IMR-90 (cell line): ENCODE results near the gene TRIM28. TPM values are rescaled to one million over a fixed set of nuclear protein-coding genes. Genes with fewer than 3 reads are reported as not detected.

Experiments
- ATAC-seq: fragments of 200-7000 bp; cut with Tn5 transposase; 2 replicates; pipeline ENCODE4 v1.9.1; 2020; ENCODE audit warnings: low read depth, mild to moderate bottlenecking, moderate library complexity
- BruUV-seq: library from RNA; stranded (reverse); fragments of 400-500 nt; replicated peaks from 2 replicates; lab custom pipeline; 2021; lab: Mats Ljungman, UMichigan
- CTCF ChIA-PET: fragments of 300-600 bp; formaldehyde crosslinking; extraction: SDS; loops from one replicate; lab custom pipeline; 2021; ENCODE audit warnings: antibody characterized with exemption; lab: Yijun Ruan, JAX
- POLR2A ChIA-PET: fragments of 300-600 bp; sonication (Branson Sonifier 250); formaldehyde crosslinking; loops from one replicate; lab custom pipeline; 2022; ENCODE audit warnings: antibody characterized with exemption; ENCODE audit not compliant: unreplicated experiment; lab: Charles Lee
- DNase-seq: peaks from one replicate; pipeline ENCODE4 v3.0.0; 2013
- H2AFZ ChIP-seq: replicated peaks from 2 replicates; pipeline ENCODE3; 2013; ENCODE audit warnings: low read length, mild to moderate bottlenecking; ENCODE audit not compliant: poor library complexity
- H2AK5ac ChIP-seq: 2 replicates; pipeline ENCODE4 v1.6.1; 2013; ENCODE audit warnings: low read depth, low read length, inconsistent platforms
- H2AK9ac ChIP-seq: replicated peaks from 2 replicates; pipeline ENCODE3; 2013; ENCODE audit warnings: mild to moderate bottlenecking, low read depth, low read length, moderate library complexity; ENCODE audit not compliant: poor library complexity
- H2BK120ac ChIP-seq: 2 replicates; pipeline ENCODE4 v1.6.1; 2013; ENCODE audit warnings: low read depth, low read length, inconsistent platforms
- H2BK15ac ChIP-seq: 3 replicates; pipeline ENCODE4 v1.6.1; 2013; ENCODE audit warnings: low read depth, low read length, inconsistent platforms
- H2BK20ac ChIP-seq: 2 replicates; pipeline ENCODE4 v1.6.1; 2013; ENCODE audit warnings: low read depth, mild to moderate bottlenecking, inconsistent platforms, low read length, moderate library complexity
- H2BK5ac ChIP-seq: 2 replicates; pipeline ENCODE4 v1.6.1; 2013; ENCODE audit warnings: mild to moderate bottlenecking, low read depth, low read length, inconsistent platforms; ENCODE audit not compliant: poor library complexity, severe bottlenecking
- H3K14ac ChIP-seq: replicated peaks from 2 replicates; pipeline ENCODE4 v1.6.1; 2013; ENCODE audit warnings: low read depth, low read length, inconsistent platforms
- H3K18ac ChIP-seq: 2 replicates; pipeline ENCODE4 v1.6.1; 2013; ENCODE audit warnings: low read depth, low read length, control low read depth
- H3K23ac ChIP-seq: 2 replicates; pipeline ENCODE4 v1.6.1; 2013; ENCODE audit warnings: low read depth, low read length, inconsistent platforms
- H3K27ac ChIP-seq: 2 replicates; pipeline ENCODE4 v1.5.1; 2013; ENCODE audit warnings: mild to moderate bottlenecking, control low read depth, low read length; ENCODE audit not compliant: insufficient read depth
- H3K27me3 ChIP-seq: 2 replicates; pipeline ENCODE4 v1.6.1; 2013; ENCODE audit warnings: low read length; ENCODE audit not compliant: control insufficient read depth, insufficient read depth
- H3K36me3 ChIP-seq: 2 replicates; pipeline ENCODE4 v1.6.1; 2013; ENCODE audit warnings: low read length, mixed read lengths; ENCODE audit not compliant: control insufficient read depth, insufficient read depth
- H3K4ac ChIP-seq: 2 replicates; pipeline ENCODE4 v1.6.1; 2013; ENCODE audit warnings: low read depth, low read length, inconsistent platforms
- H3K4me1 ChIP-seq: 2 replicates; pipeline ENCODE4 v1.6.1; 2013; ENCODE audit warnings: low read length, mixed read lengths; ENCODE audit not compliant: control insufficient read depth, insufficient read depth
- H3K4me2 ChIP-seq: 2 replicates; pipeline ENCODE4 v1.6.1; 2013; ENCODE audit warnings: low read depth, mild to moderate bottlenecking, control low read depth, low read length, moderate library complexity
- H3K4me3 ChIP-seq: 2 replicates; pipeline ENCODE4 v1.5.1; 2013; ENCODE audit warnings: low read depth, mild to moderate bottlenecking, control low read depth, low read length, moderate library complexity; ENCODE audit not compliant: insufficient read depth
- H3K56ac ChIP-seq: 2 replicates; pipeline ENCODE4 v1.6.1; 2013; ENCODE audit warnings: low read length, inconsistent platforms; ENCODE audit not compliant: insufficient read depth; ENCODE audit errors: extremely low read depth
- H3K79me1 ChIP-seq, 2 experiments: 2 replicates each; pipeline ENCODE4 v1.6.1; 2013; ENCODE audit warnings: low read length in 2 of 2, inconsistent platforms in 1 of 2, low read depth in 1 of 2
- H3K9ac ChIP-seq: 2 replicates; pipeline ENCODE4 v1.6.1; 2013; ENCODE audit warnings: low read depth, low read length, control low read depth
- H3K9me1 ChIP-seq: 2 replicates; pipeline ENCODE4 v1.6.1; 2013; ENCODE audit warnings: low read length, inconsistent platforms; ENCODE audit not compliant: insufficient read depth
- H3K9me3 ChIP-seq: 2 replicates; pipeline ENCODE4 v1.6.1; 2013; ENCODE audit warnings: low read length; ENCODE audit not compliant: control insufficient read depth, insufficient read depth
- H4K20me1 ChIP-seq: 2 replicates; pipeline ENCODE4 v1.6.1; 2013; ENCODE audit warnings: low read length, inconsistent platforms; ENCODE audit not compliant: insufficient read depth
- H4K5ac ChIP-seq: 2 replicates; pipeline ENCODE4 v1.6.1; 2013; ENCODE audit warnings: mild to moderate bottlenecking, low read depth, low read length, control low read depth
- H4K8ac ChIP-seq, 2 experiments: 2 replicates each; pipeline ENCODE4 v1.6.1; 2013; ENCODE audit warnings: low read depth in 2 of 2, low read length in 2 of 2, control low read depth in 1 of 2, inconsistent platforms in 1 of 2
- H4K91ac ChIP-seq: 2 replicates; pipeline ENCODE4 v1.6.1; 2013; ENCODE audit warnings: low read depth, low read length, inconsistent platforms; ENCODE audit not compliant: insufficient read depth
- CEBPB ChIP-seq: IDR thresholded peaks from 2 replicates; pipeline ENCODE4 v1.6.1; 2012; ENCODE audit warnings: low read depth, low read length, improper control_type of control experiment
- MAZ ChIP-seq: IDR thresholded peaks from 2 replicates; pipeline ENCODE4 v1.6.1; 2012; ENCODE audit warnings: low read depth, mild to moderate bottlenecking, low read length, improper control_type of control experiment, moderate library complexity, borderline replicate concordance
- MXI1 ChIP-seq: IDR thresholded peaks from 2 replicates; pipeline ENCODE4 v1.6.1; 2012; ENCODE audit warnings: low read depth, mild to moderate bottlenecking, low read length, moderate library complexity, borderline replicate concordance
- NFE2L2 ChIP-seq: fragments of 150-350 bp; IDR thresholded peaks from 2 replicates; pipeline ENCODE4 v1.6.1; 2016; ENCODE audit warnings: low read depth, mild to moderate bottlenecking, low read length
- POLR2A ChIP-seq: IDR thresholded peaks from 2 replicates; pipeline ENCODE4 v1.6.1; 2012; ENCODE audit warnings: mild to moderate bottlenecking, low read depth, low read length
- WGBS, 2 experiments: methylation state at CpG; one replicate each; pipeline versions ENCODE4 v1.1.5 to v1.1.7; 2013; ENCODE audit warnings: missing lambda C conversion rate in 2 of 2; ENCODE audit not compliant: insufficient read length in 1 of 2; ENCODE audit errors: extremely low coverage in 2 of 2; 5-methylcytosine and 5-hydroxymethylcytosine counted together
- dilution Hi-C: fragments of 300-500 bp; cut with HindIII; formaldehyde crosslinking; loops from one replicate; pipeline ENCODE4 v1.14.3; 2018; ENCODE audit warnings: low sequenced_read_pairs; ENCODE audit not compliant: unreplicated experiment
- in situ Hi-C: fragments of 300-500 bp; cut with MboI; formaldehyde crosslinking; loops from 3 replicates; pipeline ENCODE4 v1.14.3; 2019; ENCODE audit warnings: low sequenced_read_pairs, inconsistent platforms, mixed read lengths
- intact Hi-C: fragments of 100-400 bp; cut with micrococcal nuclease; formaldehyde crosslinking; loops from 2 replicates; pipeline ENCODE4 v1.10.0; 2022
- polyA plus RNA-seq, 3 experiments: library from polyadenylated mRNA; depleted of rRNA; stranded (reverse); fragments of >200 nt; gene quantifications; 2 replicates each; pipeline ENCODE4 v1.2.3, GENCODE V29; 2012; ENCODE audit warnings: low replicate concordance in 1 of 3
- total RNA-seq: library from RNA; depleted of rRNA; stranded (reverse); fragments of >200 nt; gene quantifications from 2 replicates; pipeline ENCODE4 v1.2.3, GENCODE V29; 2012

The TRIM28 gene
- total and polyA plus RNA-seq, 2 of the 4 experiments (the other 2 are of a cell fraction) = 349 to 465 TPM

GRCh38 chr19:58558066-58558622, 14.3 kb downstream of the TRIM28 start, which contains the start of gene UBE2M:
Gene UBE2M (minus strand): TSS chr19:58558611. CDS start chr19:58558381, 230 bp downstream.
- intact Hi-C loops = loop anchor here (2.0 kb wide), 1 partner anchor 13 kb away; the partner anchor contains the start of gene TRIM28
- peaks cover 12% of the 10 kb centered on the region for H4K20me1 ChIP-seq
- H3K4me3 ChIP-seq = peak within 1 kb of the TSS; percentile 81
- WGBS, 2 experiments = 0% methylated on average over 30 of the region's 62 CpGs; no CpG with 5 or more reads in 1 of the 2 experiments
- dilution Hi-C loops = no loop called here
- peak within 1 kb of the TSS; percentile 99 for H3K9ac ChIP-seq
- H3K4me1 ChIP-seq = peaks cover 32% of the 10 kb centered on the region
- TF ChIP-seq MAZ = no peak; the same call in 1 of the 2 replicates
- 0 out of 2 replicates have a peak, but pooled peaks have one; percentile 18 for TF ChIP-seq MXI1
- TF ChIP-seq POLR2A = no peak
- no peak for TF ChIP-seq CEBPB
- TF ChIP-seq NFE2L2 = no peak
- peak within 1 kb of the TSS; percentile 99 for H4K91ac ChIP-seq
- H4K8ac ChIP-seq = peak within 1 kb of the TSS; percentile 100
- peak within 1 kb of the TSS; percentile 100 for H3K27ac ChIP-seq
- H3K27me3 ChIP-seq = no peaks in the 10 kb centered on the region
- BruUV-seq = no TSS peak
- H3K14ac ChIP-seq = peak within 1 kb of the TSS; percentile 99
- H2AK5ac ChIP-seq = peak within 1 kb of the TSS; percentile 99
- peak within 1 kb of the TSS; percentile 100 for H2AFZ ChIP-seq
- peak within 1 kb of the TSS; percentile 99 for H3K4ac ChIP-seq
- H2BK15ac ChIP-seq = peak within 1 kb of the TSS; percentile 67; the same call in 1 of the 3 replicates
- CTCF ChIA-PET = no interaction called here
- H3K4me2 ChIP-seq = peak within 1 kb of the TSS; percentile 91
- peak within 1 kb of the TSS; percentile 98 for H3K56ac ChIP-seq
- H3K18ac ChIP-seq = peak within 1 kb of the TSS; percentile 94
- in situ Hi-C loops = no loop called here
- no peaks in the 10 kb centered on the region for H3K9me3 ChIP-seq
- H3K36me3 ChIP-seq = peaks cover 13% of the 10 kb centered on the region; the same call in 1 of the 2 replicates
- ATAC-seq (peak; percentile 1), DNase-seq (no peak)
- H2BK20ac ChIP-seq = peak within 1 kb of the TSS; percentile 32; the same call in 1 of the 2 replicates
- H2BK120ac ChIP-seq = peak within 1 kb of the TSS; percentile 84
- H3K79me1 ChIP-seq = peaks cover 18 to 58% of the 10 kb centered on the region in 2 experiments
- H2BK5ac ChIP-seq = peak within 1 kb of the TSS; percentile 100
- peaks cover 28% of the 10 kb centered on the region for H3K9me1 ChIP-seq
- POLR2A ChIA-PET = no interaction called here
- peak within 1 kb of the TSS; percentile 95 for H4K5ac ChIP-seq
- H2AK9ac ChIP-seq = peak within 1 kb of the TSS; percentile 100
- H3K23ac ChIP-seq = peak within 1 kb of the TSS; percentile 99
